SJCRH30 (cell line): Measurements from ENCODE around the gene ZFP91. TPM values are rescaled to one million over a fixed set of nuclear protein-coding genes. Genes with fewer than 3 reads are reported as not detected.

Experiments
- DNase-seq, 2 experiments: peaks; one replicate each; pipeline ENCODE4 v3.0.0-alpha.2; 2015 to 2020
- H3K27ac ChIP-seq: fragments of 250-450 bp; sonication (Bioruptor Pico); 2 replicates; pipeline ENCODE4 v1.5.1; 2020; ENCODE audit warnings: mild to moderate bottlenecking, moderate library complexity
- H3K27me3 ChIP-seq: fragments of 250-450 bp; sonication (Bioruptor Pico); 2 replicates; pipeline ENCODE4 v1.5.1; 2020; ENCODE audit warnings: mild to moderate bottlenecking, moderate library complexity
- H3K36me3 ChIP-seq: fragments of 250-450 bp; sonication (Bioruptor Pico); 2 replicates; pipeline ENCODE4 v1.5.1; 2020; ENCODE audit warnings: mild to moderate bottlenecking, moderate library complexity
- H3K4me1 ChIP-seq: fragments of 250-450 bp; sonication (Bioruptor Pico); 2 replicates; pipeline ENCODE4 v1.5.1; 2020; ENCODE audit warnings: mild to moderate bottlenecking, moderate library complexity
- H3K4me3 ChIP-seq: fragments of 250-450 bp; sonication (Bioruptor Pico); 2 replicates; pipeline ENCODE4 v1.5.1; 2020; ENCODE audit warnings: mild to moderate bottlenecking, moderate library complexity
- H3K9me3 ChIP-seq: fragments of 250-450 bp; sonication (Bioruptor Pico); replicated peaks from 2 replicates; pipeline ENCODE4 v1.5.1; 2020; ENCODE audit warnings: mild to moderate bottlenecking, moderate library complexity
- total RNA-seq: library from RNA; depleted of rRNA; stranded (reverse); fragments of >200 nt; shearing (Covaris generic); gene quantifications from 2 replicates; pipeline ENCODE4 v1.2.3, GENCODE V29; 2014; rRNA removed

The ZFP91 gene
- total RNA-seq, 1 experiment from 2014 or later, result 60.5 TPM

GRCh38 chr11:58654079-58654907 is 75.4 kb downstream of the ZFP91 start:
- peak; percentile 57 to 77 for DNase-seq
- H3K4me3 ChIP-seq, result no peak overlapping the region
- H3K27ac ChIP-seq, result no peak overlapping the region
- H3K4me1 ChIP-seq, result no peaks in the 10 kb centered on the region
- H3K27me3 ChIP-seq, result no peaks in the 10 kb centered on the region
- H3K9me3 ChIP-seq, result no peaks in the 10 kb centered on the region
- no peaks in the 10 kb centered on the region for H3K36me3 ChIP-seq

- Histone ChIP-seq H3K4me1 (no peaks in the 10 kb centered on the region), H3K4me3 (no peak overlapping the region), H3K27ac (no peak overlapping the region), H3K27me3 (no peaks in the 10 kb centered on the region), H3K36me3 (no peaks in the 10 kb centered on the region), H3K9me3 (no peaks in the 10 kb centered on the region)
- no peak for DNase-seq
Measured at GRCh38 chr11:58654908-58655296, 76.0 kb downstream of the ZFP91 start.

- Histone ChIP-seq H3K27ac (no peak overlapping the region), H3K27me3 (no peaks in the 10 kb centered on the region), H3K9me3 (no peaks in the 10 kb centered on the region), H3K4me3 (no peak overlapping the region), H3K4me1 (no peaks in the 10 kb centered on the region), H3K36me3 (no peaks in the 10 kb centered on the region)
- DNase-seq, result no peak
Measured at GRCh38 chr11:58656348-58656747, 77.5 kb downstream of the ZFP91 start.

GRCh38 chr11:58658623-58659022 is 79.8 kb downstream of the ZFP91 start:
- no peaks in the 10 kb centered on the region for H3K27me3 ChIP-seq
- H3K4me3 ChIP-seq, result no peak overlapping the region
- no peaks in the 10 kb centered on the region for H3K4me1 ChIP-seq
- DNase-seq, result no peak
- no peaks in the 10 kb centered on the region for H3K9me3 ChIP-seq
- no peak overlapping the region for H3K27ac ChIP-seq
- H3K36me3 ChIP-seq, result no peaks in the 10 kb centered on the region

GRCh38 chr11:58659404-58659803 is 80.5 kb downstream of the ZFP91 start:
- Histone ChIP-seq H3K27ac (no peak overlapping the region), H3K9me3 (no peaks in the 10 kb centered on the region), H3K36me3 (no peaks in the 10 kb centered on the region), H3K27me3 (no peaks in the 10 kb centered on the region), H3K4me3 (no peak overlapping the region), H3K4me1 (no peaks in the 10 kb centered on the region)
- no peak for DNase-seq

- Histone ChIP-seq H3K27ac (no peak overlapping the region), H3K4me3 (no peak overlapping the region), H3K4me1 (no peaks in the 10 kb centered on the region), H3K36me3 (no peaks in the 10 kb centered on the region), H3K9me3 (no peaks in the 10 kb centered on the region), H3K27me3 (no peaks in the 10 kb centered on the region)
- DNase-seq, result no peak
Measured at GRCh38 chr11:58659910-58660570, 81.2 kb downstream of the ZFP91 start.

Other genes with a start within 250 kb of the ZFP91 start
- not detected in 2 replicates for gene OR5B17, start 220.0 kb upstream of the ZFP91 start, total RNA-seq
- not detected in 2 replicates for gene OR5B3, start 172.2 kb upstream of the ZFP91 start, total RNA-seq
- gene OR5B2, start 150.9 kb upstream of the ZFP91 start, total RNA-seq, result not detected in 2 replicates
- gene OR5B12, start 136.8 kb upstream of the ZFP91 start, total RNA-seq, result not detected in 2 replicates
- gene OR5B21, start 71.0 kb upstream of the ZFP91 start, total RNA-seq, result not detected in 2 replicates
- gene LPXN, start 3.2 kb upstream of the ZFP91 start, total RNA-seq, result 1.9 TPM in 2 replicates
- 1.5 and 1.6 TPM in 2 replicates for gene CNTF, start 43.6 kb downstream of the ZFP91 start, total RNA-seq
- gene GLYAT, start 152.9 kb downstream of the ZFP91 start, total RNA-seq, result not detected in 2 replicates